Panc1 (cell line): ENCODE results near the gene NPR2. TPM values are rescaled to one million over a fixed set of nuclear protein-coding genes. Genes with fewer than 3 reads are reported as not detected.
A peak's percentile ranks its signal among the peaks of the same experiment; 100 is the strongest.

ENCODE experiments used
- ATAC-seq: fragments of 200-7000 bp; cut with Tn5 transposase; 2 replicates; pipeline ENCODE4 v1.9.1; 2020; ENCODE audit warnings: mild to moderate bottlenecking, moderate library complexity
- BruUV-seq: library from RNA; stranded (reverse); fragments of 400-500 nt; replicated peaks from 2 replicates; lab custom pipeline; 2021; lab: Mats Ljungman, UMichigan
- CTCF ChIA-PET: fragments of 300-600 bp; sonication (Branson Sonifier 250); formaldehyde crosslinking; loops from one replicate; lab custom pipeline; 2022; ENCODE audit warnings: antibody characterized with exemption; lab: Charles Lee
- POLR2A ChIA-PET: fragments of 300-600 bp; sonication (Branson Sonifier 250); formaldehyde crosslinking; loops from one replicate; lab custom pipeline; 2022; ENCODE audit warnings: antibody characterized with exemption; lab: Charles Lee
- DNase-seq: peaks from one replicate; pipeline ENCODE4 v3.0.0-alpha.2; 2010; ENCODE audit warnings: low read depth, low spot score
- H3K27ac ChIP-seq: 2 replicates; pipeline ENCODE4 v1.5.1; 2011; ENCODE audit warnings: mild to moderate bottlenecking, low read length, inconsistent platforms
- H3K27me3 ChIP-seq: fragments of 200-500 bp; sonication (Bioruptor generic); 2 replicates; pipeline ENCODE4 v1.6.0; 2014; ENCODE audit warnings: low read length, inconsistent platforms; ENCODE audit not compliant: control insufficient read depth, insufficient read depth
- H3K36me3 ChIP-seq: fragments of 200-500 bp; sonication (Bioruptor generic); 2 replicates; pipeline ENCODE4 v1.5.1; 2014; ENCODE audit warnings: inconsistent platforms, mild to moderate bottlenecking, low read length, moderate library complexity; ENCODE audit not compliant: control insufficient read depth, insufficient read depth
- H3K4me1 ChIP-seq: 2 replicates; pipeline ENCODE4 v1.5.1; 2011; ENCODE audit warnings: inconsistent platforms, mild to moderate bottlenecking, low read length, moderate library complexity; ENCODE audit not compliant: control insufficient read depth, insufficient read depth
- H3K4me3 ChIP-seq, 2 experiments: 2 replicates each; pipeline ENCODE4 v1.5.1; 2011 to 2012; ENCODE audit warnings: low read depth in 2 of 2, low read length in 2 of 2, mild to moderate bottlenecking in 2 of 2, inconsistent platforms in 1 of 2, moderate library complexity in 1 of 2
- H3K9me3 ChIP-seq: fragments of 200-500 bp; sonication (Bioruptor generic); 2 replicates; pipeline ENCODE4 v1.5.1; 2014; ENCODE audit warnings: low read depth, mild to moderate bottlenecking, inconsistent platforms, low read length, moderate library complexity; ENCODE audit not compliant: control insufficient read depth, insufficient read depth
- CTCF ChIP-seq: fragments of 450-650 bp; IDR thresholded peaks from 2 replicates; pipeline ENCODE4 v1.5.1; 2017; ENCODE audit warnings: mild to moderate bottlenecking
- POLR2AphosphoS5 ChIP-seq: IDR thresholded peaks from 2 replicates; pipeline ENCODE4 v1.6.1; 2012; ENCODE audit warnings: mild to moderate bottlenecking, low read depth, low read length, moderate library complexity
- REST ChIP-seq, 2 experiments: IDR thresholded peaks; 2 replicates each; pipeline ENCODE4 v1.6.1; 2011 to 2012; ENCODE audit warnings: low read depth in 2 of 2, control low read depth in 1 of 2, low read length in 1 of 2, mild to moderate bottlenecking in 1 of 2, moderate library complexity in 1 of 2; ENCODE audit not compliant: insufficient read depth in 1 of 2
- SIN3A ChIP-seq: IDR thresholded peaks from 2 replicates; pipeline ENCODE4 v1.6.1; 2012; ENCODE audit warnings: low read depth, mild to moderate bottlenecking, low read length, moderate library complexity, borderline replicate concordance; ENCODE audit not compliant: insufficient read depth
- TCF7L2 ChIP-seq: IDR thresholded peaks from 2 replicates; pipeline ENCODE4 v1.6.1; 2011; ENCODE audit warnings: mild to moderate bottlenecking, low read depth, low read length, inconsistent platforms
- in situ Hi-C: cut with HindIII; loops from 2 replicates; pipeline ENCODE4 v1.10.0; 2016; ENCODE audit warnings: low sequenced_read_pairs, low pct_unique_long_range_greater_than_20kb
- intact Hi-C: fragments of 100-400 bp; cut with micrococcal nuclease; formaldehyde crosslinking; loops from one replicate; pipeline ENCODE4 v1.10.0; 2022; ENCODE audit not compliant: unreplicated experiment
- total RNA-seq: library from RNA; stranded (reverse); gene quantifications from one replicate; pipeline ENCODE4 v1.2.1, GENCODE V29; 2021; ENCODE audit not compliant: unreplicated experiment

Gene NPR2
- total RNA-seq, 1 experiment from 2014 or later, result 12.2 TPM

GRCh38 chr9:35845824-35846771 lies 54.7 kb downstream of the NPR2 start:
- DNase-seq, result no peak
- ATAC-seq, result no peak
- no peaks in the 10 kb centered on the region for H3K9me3 ChIP-seq
- in situ Hi-C loops (no loop called here), intact Hi-C loops (no loop called here)
- H3K4me3 ChIP-seq, result no peak overlapping the region
- no peaks in the 10 kb centered on the region; the same call in 1 of the 2 replicates for H3K4me1 ChIP-seq
- no TSS peak for BruUV-seq
- CTCF ChIA-PET, result interaction anchor here (0.7 kb wide), 1 partner anchor 73 kb away, joined by 3 read pairs; no protein-coding TSS in a partner anchor
- H3K36me3 ChIP-seq, result no peaks in the 10 kb centered on the region
- H3K27ac ChIP-seq, result no peak overlapping the region
- H3K27me3 ChIP-seq, result no peaks in the 10 kb centered on the region
- POLR2A ChIA-PET, result no interaction called here
- TF ChIP-seq TCF7L2 (no peak), POLR2AphosphoS5 (no peak), REST (IDR thresholded peaks at IDR 0.05; ENCODE audit: insufficient read depth in 1 of 2, low read depth in 2 of 2, low read length in 1 of 2) (no peak), SIN3A (no peak), CTCF (no peak)

GRCh38 chr9:35847792-35848572 lies 56.6 kb downstream of the NPR2 start:
- ATAC-seq, result 0 out of 2 replicates have a peak, but pooled peaks have one; percentile 28
- Histone ChIP-seq H3K27me3 (peaks cover 5% of the 10 kb centered on the region; the same call in 1 of the 2 replicates), H3K27ac (no peak overlapping the region), H3K9me3 (no peaks in the 10 kb centered on the region), H3K4me3 (no peak overlapping the region), H3K36me3 (no peaks in the 10 kb centered on the region), H3K4me1 (no peaks in the 10 kb centered on the region; the same call in 1 of the 2 replicates)
- ChIA-PET POLR2A (no interaction called here), CTCF (interaction anchor here (1.2 kb wide), 1 partner anchor 22 kb away, joined by 3 read pairs; no protein-coding TSS in a partner anchor)
- TF ChIP-seq SIN3A, result no peak
- no peak for TF ChIP-seq TCF7L2
- TF ChIP-seq REST (IDR thresholded peaks at IDR 0.05; ENCODE audit: insufficient read depth in 1 of 2, low read depth in 2 of 2, low read length in 1 of 2), result no peak
- TF ChIP-seq CTCF, result no peak
- TF ChIP-seq POLR2AphosphoS5, result no peak
- intact Hi-C loops (no loop called here), in situ Hi-C loops (no loop called here)
- no peak for DNase-seq
- no TSS peak for BruUV-seq
